ENCODE data around the gene NLGN2.

- TF ChIP-seq, protein P1, sequence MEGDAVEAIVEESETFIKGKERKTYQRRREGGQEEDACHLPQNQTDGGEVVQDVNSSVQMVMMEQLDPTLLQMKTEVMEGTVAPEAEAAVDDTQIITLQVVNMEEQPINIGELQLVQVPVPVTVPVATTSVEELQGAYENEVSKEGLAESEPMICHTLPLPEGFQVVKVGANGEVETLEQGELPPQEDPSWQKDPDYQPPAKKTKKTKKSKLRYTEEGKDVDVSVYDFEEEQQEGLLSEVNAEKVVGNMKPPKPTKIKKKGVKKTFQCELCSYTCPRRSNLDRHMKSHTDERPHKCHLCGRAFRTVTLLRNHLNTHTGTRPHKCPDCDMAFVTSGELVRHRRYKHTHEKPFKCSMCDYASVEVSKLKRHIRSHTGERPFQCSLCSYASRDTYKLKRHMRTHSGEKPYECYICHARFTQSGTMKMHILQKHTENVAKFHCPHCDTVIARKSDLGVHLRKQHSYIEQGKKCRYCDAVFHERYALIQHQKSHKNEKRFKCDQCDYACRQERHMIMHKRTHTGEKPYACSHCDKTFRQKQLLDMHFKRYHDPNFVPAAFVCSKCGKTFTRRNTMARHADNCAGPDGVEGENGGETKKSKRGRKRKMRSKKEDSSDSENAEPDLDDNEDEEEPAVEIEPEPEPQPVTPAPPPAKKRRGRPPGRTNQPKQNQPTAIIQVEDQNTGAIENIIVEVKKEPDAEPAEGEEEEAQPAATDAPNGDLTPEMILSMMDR (IDR thresholded peaks at IDR 0.05; ENCODE audit: low read length): no peak
- no peak for TF ChIP-seq EZH2 (IDR thresholded peaks at IDR 0.05; ENCODE audit: borderline replicate concordance, low read length)
Observed at GRCh38 chr17:7384489-7385081, 23.1 kb upstream of the NLGN2 start.

All from OCI-LY1 (cell line).